Activated CD4-positive, alpha-beta T cell treated with anti-CD3 and anti-CD28 coated beads, Interleukin-2, Interleukin-6, amounts not matched to agents 100 ng/mL and 50 ng/mL, durations not matched to agents 16 hours and 8 hours (primary cell): ENCODE data around the gene PUS7L.
"Not testable (repeated sequence)": the region's sequence is repeated elsewhere in the genome, so short reads cannot be mapped to it uniquely, and the experiment has no call there.

ENCODE experiments used
- DNase-seq: peaks from one replicate; pipeline ENCODE4 v3.0.0-alpha.2; 2020

The PUS7L gene

GRCh38 chr12:43749016-43749415 lies 9.6 kb downstream of the PUS7L start:
- DNase-seq, result no peak

- DNase-seq, result no peak
Observed at GRCh38 chr12:43744826-43745225, 13.8 kb downstream of the PUS7L start.

GRCh38 chr12:43742106-43742505 lies 16.5 kb downstream of the PUS7L start:
- DNase-seq, result no peak

GRCh38 chr12:43740511-43741100 lies 18.0 kb downstream of the PUS7L start:
- no peak for DNase-seq

GRCh38 chr12:43737646-43738045 lies 20.9 kb downstream of the PUS7L start:
- no peak for DNase-seq

GRCh38 chr12:43736927-43737440 lies 21.6 kb downstream of the PUS7L start:
- no peak for DNase-seq

- no peak for DNase-seq
Observed at GRCh38 chr12:43733687-43734086, 24.9 kb downstream of the PUS7L start.

GRCh38 chr12:43730283-43730682 lies 28.3 kb downstream of the PUS7L start:
- peak; percentile 23 for DNase-seq

- no peak for DNase-seq
Observed at GRCh38 chr12:43728698-43729097, 29.9 kb downstream of the PUS7L start.

GRCh38 chr12:43728117-43728516 lies 30.5 kb downstream of the PUS7L start:
- DNase-seq, result no peak

- DNase-seq, result no peak
Observed at GRCh38 chr12:43723134-43723533, 35.5 kb downstream of the PUS7L start.

GRCh38 chr12:43722621-43723020 lies 36.0 kb downstream of the PUS7L start:
- no peak for DNase-seq

GRCh38 chr12:43711348-43711747 lies 47.2 kb downstream of the PUS7L start:
- no peak for DNase-seq

GRCh38 chr12:43703772-43704171 lies 54.8 kb downstream of the PUS7L start:
- DNase-seq, result not testable (repeated sequence)

- not testable (repeated sequence) for DNase-seq
Observed at GRCh38 chr12:43701194-43701593, 57.4 kb downstream of the PUS7L start.

GRCh38 chr12:43696154-43696553 lies 62.4 kb downstream of the PUS7L start:
- DNase-seq, result no peak

- no peak for DNase-seq
Observed at GRCh38 chr12:43694879-43695278, 63.7 kb downstream of the PUS7L start.

- DNase-seq, result peak; percentile 5
Observed at GRCh38 chr12:43692064-43692463, 66.5 kb downstream of the PUS7L start.

GRCh38 chr12:43685491-43685890 lies 73.1 kb downstream of the PUS7L start:
- DNase-seq, result not testable (repeated sequence)

- DNase-seq, result peak; percentile 46
Observed at GRCh38 chr12:43676183-43676813, 82.3 kb downstream of the PUS7L start.

GRCh38 chr12:43675048-43675904 lies 83.3 kb downstream of the PUS7L start:
- no peak for DNase-seq

- no peak for DNase-seq
Observed at GRCh38 chr12:43669373-43669772, 89.2 kb downstream of the PUS7L start.
